SW480 (cell line): ENCODE data around the gene EMP1.

Experiments
- DNase-seq: peaks from one replicate; pipeline ENCODE4 v3.0.0-alpha.2; 2016; ENCODE audit warnings: low spot score

EMP1 gene

GRCh38 chr12:13173012-13173932 lies 23.3 kb upstream of the EMP1 start:
- no peak for DNase-seq

DNA sequence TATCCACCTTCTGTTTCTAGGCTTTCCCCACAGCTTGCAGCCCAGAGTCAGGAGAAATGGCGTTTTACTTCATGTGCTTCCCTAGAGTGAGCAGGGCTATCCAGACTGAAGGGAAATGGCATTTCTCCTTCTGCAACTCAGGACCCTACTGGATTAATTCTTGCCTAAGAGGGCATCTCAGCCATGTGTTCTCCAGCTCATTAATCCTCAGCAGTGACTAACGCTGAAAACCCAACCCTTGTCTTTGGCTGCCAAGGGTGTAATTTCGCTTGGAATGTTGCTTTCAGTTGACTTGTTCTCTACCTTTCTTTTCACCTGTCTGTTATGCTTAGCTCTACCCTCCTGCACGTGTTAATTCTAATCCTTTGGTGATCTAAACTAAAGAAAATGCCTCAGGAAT lies 21.0 kb upstream of the EMP1 start:
- no peak for DNase-seq

DNA sequence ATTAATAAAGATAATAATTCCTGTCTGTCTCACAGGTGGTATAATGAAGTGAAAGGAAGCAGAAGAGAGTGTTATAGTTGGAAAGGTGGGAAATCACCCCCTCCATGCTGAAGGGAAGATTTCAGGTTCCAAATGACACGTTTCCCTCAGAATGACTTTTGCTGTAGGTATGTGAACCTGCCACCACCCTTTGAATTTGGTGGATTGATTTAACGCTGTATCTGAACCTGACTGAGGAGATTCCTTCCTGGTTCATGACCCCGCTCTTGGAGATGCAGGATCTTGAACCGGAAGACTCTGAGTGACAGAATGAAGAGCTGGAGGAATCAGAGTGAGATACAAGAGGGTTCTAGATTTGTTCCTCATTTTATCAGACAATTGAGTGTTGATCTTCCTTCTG lies 20.3 kb upstream of the EMP1 start:
- no peak for DNase-seq

DNA sequence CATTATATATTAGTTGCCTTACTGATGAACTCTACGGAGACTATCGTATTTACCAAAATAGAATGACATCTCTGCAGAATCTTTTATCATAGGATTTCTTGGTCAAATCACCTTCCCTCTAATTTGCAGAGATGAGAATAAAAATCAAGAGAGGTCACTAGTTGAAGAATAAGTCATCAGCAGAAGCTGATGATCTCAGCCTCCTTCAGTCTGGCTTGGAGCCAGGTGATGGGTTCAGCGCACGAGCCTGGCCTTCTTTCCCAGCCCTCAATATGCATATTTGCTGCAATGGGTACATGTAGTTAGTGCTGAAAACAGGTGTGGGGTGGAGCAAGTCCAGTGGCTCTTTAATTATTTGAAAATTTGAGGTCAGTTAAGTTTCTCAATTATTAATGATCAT lies 19.2 kb upstream of the EMP1 start:
- no peak for DNase-seq

DNA sequence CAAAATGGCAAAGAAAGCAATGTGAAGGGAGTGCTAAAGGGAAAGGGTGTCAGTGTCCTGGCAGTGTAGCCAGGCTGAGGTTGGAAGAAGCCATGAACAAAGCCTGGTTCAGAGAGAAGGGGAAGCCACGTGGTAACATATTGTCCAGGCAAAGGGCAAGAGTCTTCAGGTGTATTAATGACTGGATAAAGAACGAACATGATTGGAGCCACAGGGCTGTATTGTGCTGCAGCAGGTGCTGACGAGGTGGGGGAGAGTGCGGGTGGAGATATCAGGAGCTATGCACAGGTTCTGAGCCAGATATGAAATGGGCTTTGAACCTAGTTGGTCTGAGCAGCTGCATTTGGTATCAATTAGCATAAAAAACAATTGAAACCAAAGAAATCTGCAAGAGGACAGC lies 18.6 kb upstream of the EMP1 start:
- no peak for DNase-seq

DNA sequence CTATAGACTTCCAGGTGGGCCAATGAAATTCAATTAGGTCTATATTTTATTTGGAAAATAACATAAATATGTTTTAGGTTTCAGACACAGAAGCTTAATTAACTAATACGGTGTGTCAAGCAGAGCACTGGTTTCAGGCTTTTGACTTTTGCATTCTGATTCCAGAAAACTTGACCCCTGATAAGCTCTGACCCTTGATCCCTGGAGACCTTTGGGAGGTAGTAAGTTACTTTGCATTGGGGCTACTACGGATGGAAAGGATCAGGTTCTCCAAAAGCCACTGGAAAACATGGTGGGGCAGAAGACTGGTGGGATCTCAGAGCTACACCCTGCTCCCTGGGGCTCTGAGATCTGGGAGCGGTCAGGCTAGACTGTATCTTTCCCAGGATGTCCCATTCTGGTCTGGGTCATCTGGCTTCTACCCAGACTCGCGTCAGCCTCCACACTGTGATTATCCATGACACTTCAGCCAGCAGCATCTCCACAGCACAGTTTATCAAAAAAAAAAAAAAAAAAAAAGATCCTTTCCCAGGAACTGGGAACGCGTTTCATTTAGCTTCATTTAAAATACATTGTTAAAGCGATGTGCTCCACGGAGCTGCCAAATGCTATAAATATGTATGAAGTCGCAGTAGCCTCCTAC lies 17.8 kb upstream of the EMP1 start:
- DNase-seq, result no peak

DNA sequence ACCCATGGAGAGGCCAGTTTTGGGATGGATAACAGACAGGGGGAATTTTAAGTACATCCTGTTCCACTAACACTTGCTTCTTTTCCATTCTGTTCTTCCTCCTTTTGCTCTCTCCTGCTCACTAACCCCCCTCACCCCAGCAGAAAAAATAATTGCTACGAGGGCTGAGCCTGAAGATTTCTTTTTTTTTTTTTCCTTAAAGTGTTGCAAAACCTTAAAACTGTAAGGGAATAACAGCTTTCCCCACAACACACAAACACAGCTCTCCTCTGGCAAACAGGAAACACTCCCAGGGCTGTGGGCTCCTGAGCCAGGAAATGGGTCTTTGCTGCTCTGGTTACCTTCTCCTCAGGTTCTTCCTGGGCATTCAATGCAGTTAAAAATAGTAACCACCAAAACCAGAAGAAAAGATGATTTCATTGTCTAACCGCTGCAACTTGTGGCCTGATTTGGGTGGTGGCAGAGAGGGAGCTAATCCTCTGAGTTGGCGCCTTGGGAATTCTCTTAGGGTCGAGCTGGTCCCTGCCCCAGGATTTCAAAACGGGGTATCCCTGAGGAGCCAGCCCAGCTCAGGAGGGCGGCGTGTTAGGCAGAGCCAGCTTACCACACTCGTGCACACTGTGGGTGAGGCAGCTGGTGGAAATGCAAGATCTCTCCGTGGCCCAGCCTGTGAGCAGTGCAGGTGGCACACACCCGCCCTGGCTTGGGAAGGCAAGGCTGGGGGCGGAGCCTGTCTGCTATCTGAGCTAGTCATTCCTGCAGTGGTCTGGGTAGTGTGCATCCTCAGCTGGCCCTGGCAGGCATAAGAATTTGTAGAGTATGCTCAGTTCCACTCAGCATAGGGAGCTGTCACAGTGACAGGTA lies 17.1 kb upstream of the EMP1 start:
- DNase-seq, result peak; percentile 91

- DNase-seq, result no peak
Observed at GRCh38 chr12:13181375-13182070, 15.0 kb upstream of the EMP1 start.

GRCh38 chr12:13182881-13183280 lies 13.6 kb upstream of the EMP1 start:
- no peak for DNase-seq

- DNase-seq, result no peak
Observed at GRCh38 chr12:13183620-13184019, 12.9 kb upstream of the EMP1 start.

- no peak for DNase-seq
Observed at GRCh38 chr12:13186302-13186701, 10.2 kb upstream of the EMP1 start.

DNA sequence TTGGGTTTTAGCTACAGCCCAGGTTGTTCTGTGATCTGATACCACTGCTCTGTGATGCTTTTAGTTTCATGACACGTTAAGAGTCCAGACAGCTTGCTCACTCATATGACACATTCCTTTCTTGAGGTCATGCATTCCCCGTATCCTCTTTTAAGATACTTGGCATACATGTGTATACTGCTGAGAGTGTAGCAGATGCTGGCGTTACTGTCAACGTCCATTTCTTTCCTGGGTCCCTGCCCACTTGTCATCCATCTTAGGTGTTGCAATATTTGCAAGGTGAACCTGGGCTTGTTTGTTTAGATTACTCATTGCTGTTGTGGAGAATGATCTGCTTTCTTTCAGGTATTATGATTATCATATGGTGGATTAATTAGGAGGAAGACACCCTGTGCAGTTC lies 9.1 kb upstream of the EMP1 start:
- no peak for DNase-seq

- DNase-seq, result no peak
Observed at GRCh38 chr12:13189264-13189663, 7.3 kb upstream of the EMP1 start.

DNA sequence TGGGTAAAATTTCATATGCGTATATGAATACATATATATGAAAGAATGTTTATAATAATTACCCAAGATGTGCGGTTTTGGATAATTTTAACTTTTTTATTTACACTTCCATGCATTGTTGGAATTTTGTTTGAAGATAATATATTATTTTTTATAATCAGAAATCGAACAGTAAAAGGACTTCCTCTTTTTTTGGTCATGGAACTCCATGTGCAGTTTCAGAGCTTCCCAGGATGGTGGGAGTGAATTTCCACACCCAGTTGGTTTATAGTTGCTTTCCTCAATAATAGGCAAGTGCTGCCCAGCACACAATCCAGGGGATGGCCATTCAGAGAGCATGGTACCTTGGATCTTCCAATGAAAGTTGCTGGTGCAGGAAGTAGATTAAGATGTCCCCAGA lies 6.3 kb upstream of the EMP1 start:
- DNase-seq, result no peak

DNA sequence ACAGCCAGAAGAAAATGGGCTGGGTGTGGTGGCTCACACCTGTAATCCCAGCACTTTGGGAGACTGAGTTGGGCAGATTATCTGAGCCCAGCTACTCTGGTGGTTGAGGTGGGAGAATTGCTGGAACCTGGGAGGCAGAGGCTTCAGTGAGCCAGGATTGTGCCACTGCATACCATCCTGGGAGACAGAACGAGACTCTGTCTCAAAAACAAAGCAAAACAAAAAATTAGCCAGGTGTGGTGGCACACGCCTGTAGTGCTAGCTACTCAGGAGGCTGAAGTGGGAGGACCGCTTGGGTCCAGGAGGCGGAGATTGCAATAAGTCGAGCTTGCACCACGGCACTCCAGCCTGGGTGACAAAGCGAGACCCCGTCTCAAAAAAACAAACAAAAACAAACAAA lies 3.8 kb upstream of the EMP1 start:
- no peak for DNase-seq

DNA sequence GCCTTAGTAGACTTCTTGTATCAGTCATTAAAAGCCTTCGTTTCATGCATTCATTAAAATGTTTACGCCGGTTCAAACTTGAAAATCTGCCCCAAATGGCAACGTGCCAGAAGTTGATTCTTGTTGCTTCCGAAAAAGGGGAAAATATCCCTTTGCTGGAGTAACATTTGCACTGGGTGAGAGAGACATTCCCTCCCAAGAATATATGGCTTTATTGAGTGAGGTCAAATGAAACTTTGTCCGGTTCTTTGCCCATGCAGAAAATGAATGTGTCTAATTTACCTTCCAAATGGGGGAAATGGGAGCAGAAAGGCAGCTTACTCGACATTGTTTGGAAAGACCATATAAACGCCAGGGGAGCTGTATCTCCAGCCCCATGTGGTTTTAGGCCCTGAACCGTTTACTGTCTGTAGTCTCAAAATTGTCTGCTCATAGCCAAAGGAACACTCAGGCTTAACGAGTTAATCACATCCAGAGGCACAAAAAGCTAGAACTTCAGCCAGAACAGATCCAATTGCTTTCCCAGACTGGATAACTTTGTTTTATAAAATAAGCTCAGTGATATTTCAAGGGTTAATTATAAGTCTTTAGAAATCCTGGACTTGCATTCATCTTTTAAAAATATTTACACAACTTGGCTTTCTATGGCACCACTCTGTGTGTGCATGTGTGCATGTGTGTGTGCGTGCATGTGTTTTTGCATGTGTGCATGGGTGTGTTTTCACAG lies 2.9 kb upstream of the EMP1 start:
- no peak for DNase-seq

DNA sequence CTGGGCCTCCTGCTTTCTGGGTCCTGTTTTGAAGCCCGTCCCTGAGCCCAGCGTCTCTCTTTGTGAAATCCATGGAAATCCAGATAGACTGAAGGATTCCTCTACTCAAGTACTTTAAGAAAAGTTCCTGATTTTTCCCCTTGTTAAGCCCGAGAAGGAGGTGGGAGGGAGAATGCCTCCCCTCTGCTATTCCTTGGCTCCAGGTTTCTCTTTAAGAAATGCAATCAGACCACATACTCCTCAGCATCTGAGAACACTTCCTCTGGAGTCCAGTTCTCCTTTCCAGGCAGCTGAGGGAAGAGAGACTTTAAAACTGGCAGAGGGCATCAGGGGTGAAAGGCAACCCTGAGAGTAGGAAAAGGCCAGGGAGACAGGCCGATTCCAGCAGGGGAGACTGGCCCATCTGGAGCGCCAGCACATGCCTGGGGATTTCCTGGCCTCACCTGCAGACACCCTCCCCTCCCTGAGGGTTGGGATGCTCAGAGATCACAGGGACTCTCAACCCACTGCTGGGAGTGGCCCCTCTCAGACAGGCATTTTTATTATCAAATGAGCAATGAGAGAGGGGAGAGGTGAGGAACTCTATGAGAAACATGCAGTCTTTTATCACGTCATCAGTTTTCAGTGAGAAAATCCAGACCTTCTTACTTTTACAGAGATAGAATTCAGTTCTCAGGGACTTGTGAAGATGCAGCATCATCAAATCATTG lies 2.0 kb upstream of the EMP1 start:
- DNase-seq, result peak; percentile 79

GRCh38 chr12:13195250-13195649 lies 1.3 kb upstream of the EMP1 start:
- no peak for DNase-seq

DNA sequence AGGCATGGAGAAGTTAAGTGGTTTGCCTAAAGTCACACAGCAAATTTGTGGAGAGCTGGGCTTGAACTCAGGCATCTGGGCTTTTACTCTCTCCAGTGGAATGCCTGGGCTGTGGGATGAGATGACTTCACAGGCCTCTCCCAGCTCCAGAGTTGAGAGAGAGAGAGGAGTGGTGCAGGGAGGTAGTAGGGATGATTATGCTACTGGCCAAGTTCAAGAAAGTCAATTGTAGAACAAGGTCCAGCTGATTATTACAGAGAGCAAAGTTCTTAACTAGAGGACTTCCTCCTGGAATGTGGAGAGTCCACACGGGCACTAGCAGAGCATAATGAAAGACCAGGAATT lies 769 bp upstream of the EMP1 start:
- no peak for DNase-seq

- DNase-seq, result peak; percentile 33
Observed at GRCh38 chr12:13197032-13197431, 506 bp downstream of the EMP1 start.
